Measurements from ENCODE around the gene PODXL2.

GRCh38 chr3:127668906-127669305 lies 39.9 kb downstream of the PODXL2 start:
- no peak for TF ChIP-seq CTCF (IDR thresholded peaks at IDR 0.05)
- no peak for TF ChIP-seq EZH2 (IDR thresholded peaks at IDR 0.05; ENCODE audit: borderline replicate concordance, insufficient read depth, low read depth, low read length, poor library complexity, severe bottlenecking)

All from B cell (primary cell).